ENCODE results near the gene CLPTM1.
"Not testable (repeated sequence)": the region's sequence is repeated elsewhere in the genome, so short reads cannot be mapped to it uniquely, and the experiment has no call there.

Gene CLPTM1, protein sequence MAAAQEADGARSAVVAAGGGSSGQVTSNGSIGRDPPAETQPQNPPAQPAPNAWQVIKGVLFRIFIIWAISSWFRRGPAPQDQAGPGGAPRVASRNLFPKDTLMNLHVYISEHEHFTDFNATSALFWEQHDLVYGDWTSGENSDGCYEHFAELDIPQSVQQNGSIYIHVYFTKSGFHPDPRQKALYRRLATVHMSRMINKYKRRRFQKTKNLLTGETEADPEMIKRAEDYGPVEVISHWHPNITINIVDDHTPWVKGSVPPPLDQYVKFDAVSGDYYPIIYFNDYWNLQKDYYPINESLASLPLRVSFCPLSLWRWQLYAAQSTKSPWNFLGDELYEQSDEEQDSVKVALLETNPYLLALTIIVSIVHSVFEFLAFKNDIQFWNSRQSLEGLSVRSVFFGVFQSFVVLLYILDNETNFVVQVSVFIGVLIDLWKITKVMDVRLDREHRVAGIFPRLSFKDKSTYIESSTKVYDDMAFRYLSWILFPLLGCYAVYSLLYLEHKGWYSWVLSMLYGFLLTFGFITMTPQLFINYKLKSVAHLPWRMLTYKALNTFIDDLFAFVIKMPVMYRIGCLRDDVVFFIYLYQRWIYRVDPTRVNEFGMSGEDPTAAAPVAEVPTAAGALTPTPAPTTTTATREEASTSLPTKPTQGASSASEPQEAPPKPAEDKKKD

DNA sequence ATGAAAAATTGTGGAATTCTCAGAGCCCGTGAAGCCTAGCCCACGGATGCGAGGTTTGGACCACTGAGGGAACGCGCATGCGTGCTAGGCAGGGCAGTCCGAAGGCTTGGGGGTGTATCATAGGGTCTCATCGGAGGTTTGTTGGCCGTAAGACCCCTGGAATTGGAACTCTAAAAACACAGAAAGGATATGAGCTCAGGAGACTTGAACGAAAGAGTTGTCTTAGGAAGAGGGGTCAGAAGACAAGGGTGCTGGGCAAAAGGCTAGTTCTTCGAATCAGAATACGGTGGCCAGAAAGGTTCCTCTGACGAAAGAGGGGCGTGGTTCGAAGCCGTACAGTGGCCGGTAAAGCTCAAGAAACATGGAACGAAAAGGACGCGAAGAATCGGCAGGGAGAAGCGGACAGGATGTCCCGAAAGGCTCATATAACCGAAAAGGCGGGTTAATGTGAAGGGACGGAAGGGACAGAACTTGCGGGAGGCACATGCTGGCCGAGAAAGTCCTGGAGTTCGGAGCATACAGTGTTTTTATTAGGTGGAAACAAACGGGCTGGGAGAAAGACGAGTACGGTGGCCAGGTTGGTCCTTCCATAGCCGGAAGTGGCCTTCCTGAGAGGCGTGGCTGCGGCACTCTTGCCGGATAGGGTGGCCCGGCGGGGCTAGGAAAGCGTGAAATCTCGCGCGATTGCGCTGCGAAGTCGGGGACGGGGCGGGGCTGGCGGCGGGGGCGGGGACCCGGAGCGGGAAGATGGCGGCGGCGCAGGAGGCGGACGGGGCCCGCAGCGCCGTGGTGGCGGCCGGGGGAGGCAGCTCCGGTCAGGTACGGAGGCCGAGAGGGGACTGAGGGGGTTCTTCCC is at the start of gene CLPTM1:
Gene CLPTM1, plus strand, starts transcription at position 732 of the 856 bp plus-strand sequence. Its CDS starts 16 bp downstream, at position 748.
- peaks cover 0 to 13% of the 10 kb centered on the region in 2 donors for H3K36me3 ChIP-seq (ENCODE audit: control insufficient read depth in 1 of 2, insufficient read depth in 2 of 2, low read length in 2 of 2)
- peak within 1 kb of the TSS; percentile 95 for H3K27ac ChIP-seq (ENCODE audit: low read length)
- H3K4me1 ChIP-seq (ENCODE audit: control insufficient read depth in 1 of 2, insufficient read depth in 2 of 2, low read length in 2 of 2) = peaks cover 14 to 41% of the 10 kb centered on the region in 2 donors
- peak within 1 kb of the TSS; percentile 95 to 96 for H3K4me3 ChIP-seq (ENCODE audit: low read depth in 1 of 2, low read length in 2 of 2)
- no peaks in the 10 kb centered on the region for H3K27me3 ChIP-seq (ENCODE audit: low read depth, low read length)
- H3K9me3 ChIP-seq (ENCODE audit: control insufficient read depth in 1 of 2, low read length in 2 of 2) = no peaks in the 10 kb centered on the region

DNA sequence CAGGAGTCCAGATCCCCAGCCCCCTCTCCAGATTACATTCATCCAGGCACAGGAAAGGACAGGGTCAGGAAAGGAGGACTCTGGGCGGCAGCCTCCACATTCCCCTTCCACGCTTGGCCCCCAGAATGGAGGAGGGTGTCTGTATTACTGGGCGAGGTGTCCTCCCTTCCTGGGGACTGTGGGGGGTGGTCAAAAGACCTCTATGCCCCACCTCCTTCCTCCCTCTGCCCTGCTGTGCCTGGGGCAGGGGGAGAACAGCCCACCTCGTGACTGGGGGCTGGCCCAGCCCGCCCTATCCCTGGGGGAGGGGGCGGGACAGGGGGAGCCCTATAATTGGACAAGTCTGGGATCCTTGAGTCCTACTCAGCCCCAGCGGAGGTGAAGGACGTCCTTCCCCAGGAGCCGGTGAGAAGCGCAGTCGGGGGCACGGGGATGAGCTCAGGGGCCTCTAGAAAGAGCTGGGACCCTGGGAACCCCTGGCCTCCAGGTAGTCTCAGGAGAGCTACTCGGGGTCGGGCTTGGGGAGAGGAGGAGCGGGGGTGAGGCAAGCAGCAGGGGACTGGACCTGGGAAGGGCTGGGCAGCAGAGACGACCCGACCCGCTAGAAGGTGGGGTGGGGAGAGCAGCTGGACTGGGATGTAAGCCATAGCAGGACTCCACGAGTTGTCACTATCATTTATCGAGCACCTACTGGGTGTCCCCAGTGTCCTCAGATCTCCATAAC is 49.6 kb upstream of the CLPTM1 start, which contains the start of gene APOE:
Gene APOE, plus strand, starts transcription at position 360 of the 724 bp plus-strand sequence. CDS start 829 bp downstream, outside the sequence.
- peak within 1 kb of the TSS in 1 of 2 donors; percentile 26 for H3K4me3 ChIP-seq (ENCODE audit: low read depth in 1 of 2, low read length in 2 of 2)
- H3K4me1 ChIP-seq (ENCODE audit: control insufficient read depth in 1 of 2, insufficient read depth in 2 of 2, low read length in 2 of 2) = peaks cover 0 to 17% of the 10 kb centered on the region in 2 donors
- H3K36me3 ChIP-seq (ENCODE audit: control insufficient read depth in 1 of 2, insufficient read depth in 2 of 2, low read length in 2 of 2) = peaks cover 5 to 25% of the 10 kb centered on the region in 2 donors
- no peaks in the 10 kb centered on the region for H3K9me3 ChIP-seq (ENCODE audit: control insufficient read depth in 1 of 2, low read length in 2 of 2)
- H3K27me3 ChIP-seq (ENCODE audit: low read depth, low read length) = peaks cover 20% of the 10 kb centered on the region
- H3K27ac ChIP-seq (ENCODE audit: low read length) = no peak within 1 kb of the TSS

DNA sequence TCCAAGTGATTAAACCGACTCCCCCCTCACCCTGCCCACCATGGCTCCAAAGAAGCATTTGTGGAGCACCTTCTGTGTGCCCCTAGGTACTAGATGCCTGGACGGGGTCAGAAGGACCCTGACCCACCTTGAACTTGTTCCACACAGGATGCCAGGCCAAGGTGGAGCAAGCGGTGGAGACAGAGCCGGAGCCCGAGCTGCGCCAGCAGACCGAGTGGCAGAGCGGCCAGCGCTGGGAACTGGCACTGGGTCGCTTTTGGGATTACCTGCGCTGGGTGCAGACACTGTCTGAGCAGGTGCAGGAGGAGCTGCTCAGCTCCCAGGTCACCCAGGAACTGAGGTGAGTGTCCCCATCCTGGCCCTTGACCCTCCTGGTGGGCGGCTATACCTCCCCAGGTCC is 47.6 kb upstream of the CLPTM1 start:
- Histone ChIP-seq H3K36me3 (ENCODE audit: control insufficient read depth in 1 of 2, insufficient read depth in 2 of 2, low read length in 2 of 2) (peaks cover 2 to 7% of the 10 kb centered on the region in 2 donors), H3K27ac (ENCODE audit: low read length) (no peak overlapping the region), H3K4me3 (ENCODE audit: low read depth in 1 of 2, low read length in 2 of 2) (no peak overlapping the region), H3K9me3 (ENCODE audit: control insufficient read depth in 1 of 2, low read length in 2 of 2) (no peaks in the 10 kb centered on the region), H3K4me1 (ENCODE audit: control insufficient read depth in 1 of 2, insufficient read depth in 2 of 2, low read length in 2 of 2) (peaks cover 0 to 27% of the 10 kb centered on the region in 2 donors), H3K27me3 (ENCODE audit: low read depth, low read length) (peaks cover 20% of the 10 kb centered on the region)

DNA sequence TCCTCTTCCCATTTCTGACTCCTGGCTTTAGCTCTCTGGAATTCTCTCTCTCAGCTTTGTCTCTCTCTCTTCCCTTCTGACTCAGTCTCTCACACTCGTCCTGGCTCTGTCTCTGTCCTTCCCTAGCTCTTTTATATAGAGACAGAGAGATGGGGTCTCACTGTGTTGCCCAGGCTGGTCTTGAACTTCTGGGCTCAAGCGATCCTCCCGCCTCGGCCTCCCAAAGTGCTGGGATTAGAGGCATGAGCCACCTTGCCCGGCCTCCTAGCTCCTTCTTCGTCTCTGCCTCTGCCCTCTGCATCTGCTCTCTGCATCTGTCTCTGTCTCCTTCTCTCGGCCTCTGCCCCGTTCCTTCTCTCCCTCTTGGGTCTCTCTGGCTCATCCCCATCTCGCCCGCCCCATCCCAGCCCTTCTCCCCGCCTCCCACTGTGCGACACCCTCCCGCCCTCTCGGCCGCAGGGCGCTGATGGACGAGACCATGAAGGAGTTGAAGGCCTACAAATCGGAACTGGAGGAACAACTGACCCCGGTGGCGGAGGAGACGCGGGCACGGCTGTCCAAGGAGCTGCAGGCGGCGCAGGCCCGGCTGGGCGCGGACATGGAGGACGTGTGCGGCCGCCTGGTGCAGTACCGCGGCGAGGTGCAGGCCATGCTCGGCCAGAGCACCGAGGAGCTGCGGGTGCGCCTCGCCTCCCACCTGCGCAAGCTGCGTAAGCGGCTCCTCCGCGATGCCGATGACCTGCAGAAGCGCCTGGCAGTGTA is 46.9 kb upstream of the CLPTM1 start:
- H3K36me3 ChIP-seq (ENCODE audit: control insufficient read depth in 1 of 2, insufficient read depth in 2 of 2, low read length in 2 of 2) = peaks cover 0 to 2% of the 10 kb centered on the region in 2 donors
- H3K4me3 ChIP-seq (ENCODE audit: low read depth in 1 of 2, low read length in 2 of 2) = no peak overlapping the region
- peaks cover 0 to 27% of the 10 kb centered on the region in 2 donors for H3K4me1 ChIP-seq (ENCODE audit: control insufficient read depth in 1 of 2, insufficient read depth in 2 of 2, low read length in 2 of 2)
- peaks cover 20% of the 10 kb centered on the region for H3K27me3 ChIP-seq (ENCODE audit: low read depth, low read length)
- H3K9me3 ChIP-seq (ENCODE audit: control insufficient read depth in 1 of 2, low read length in 2 of 2) = no peaks in the 10 kb centered on the region
- H3K27ac ChIP-seq (ENCODE audit: low read length) = no peak overlapping the region

DNA sequence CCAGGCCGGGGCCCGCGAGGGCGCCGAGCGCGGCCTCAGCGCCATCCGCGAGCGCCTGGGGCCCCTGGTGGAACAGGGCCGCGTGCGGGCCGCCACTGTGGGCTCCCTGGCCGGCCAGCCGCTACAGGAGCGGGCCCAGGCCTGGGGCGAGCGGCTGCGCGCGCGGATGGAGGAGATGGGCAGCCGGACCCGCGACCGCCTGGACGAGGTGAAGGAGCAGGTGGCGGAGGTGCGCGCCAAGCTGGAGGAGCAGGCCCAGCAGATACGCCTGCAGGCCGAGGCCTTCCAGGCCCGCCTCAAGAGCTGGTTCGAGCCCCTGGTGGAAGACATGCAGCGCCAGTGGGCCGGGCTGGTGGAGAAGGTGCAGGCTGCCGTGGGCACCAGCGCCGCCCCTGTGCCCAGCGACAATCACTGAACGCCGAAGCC is 46.3 kb upstream of the CLPTM1 start:
- Histone ChIP-seq H3K27me3 (ENCODE audit: low read depth, low read length) (peaks cover 20% of the 10 kb centered on the region), H3K27ac (ENCODE audit: low read length) (no peak overlapping the region), H3K9me3 (ENCODE audit: control insufficient read depth in 1 of 2, low read length in 2 of 2) (no peaks in the 10 kb centered on the region), H3K36me3 (ENCODE audit: control insufficient read depth in 1 of 2, insufficient read depth in 2 of 2, low read length in 2 of 2) (no peaks in the 10 kb centered on the region), H3K4me1 (ENCODE audit: control insufficient read depth in 1 of 2, insufficient read depth in 2 of 2, low read length in 2 of 2) (peaks cover 0 to 24% of the 10 kb centered on the region in 2 donors), H3K4me3 (ENCODE audit: low read depth in 1 of 2, low read length in 2 of 2) (no peak overlapping the region)

DNA sequence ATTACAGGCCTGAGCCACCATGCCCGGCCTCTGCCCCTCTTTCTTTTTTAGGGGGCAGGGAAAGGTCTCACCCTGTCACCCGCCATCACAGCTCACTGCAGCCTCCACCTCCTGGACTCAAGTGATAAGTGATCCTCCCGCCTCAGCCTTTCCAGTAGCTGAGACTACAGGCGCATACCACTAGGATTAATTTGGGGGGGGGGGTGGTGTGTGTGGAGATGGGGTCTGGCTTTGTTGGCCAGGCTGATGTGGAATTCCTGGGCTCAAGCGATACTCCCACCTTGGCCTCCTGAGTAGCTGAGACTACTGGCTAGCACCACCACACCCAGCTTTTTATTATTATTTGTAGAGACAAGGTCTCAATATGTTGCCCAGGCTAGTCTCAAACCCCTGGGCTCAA is 45.4 kb upstream of the CLPTM1 start:
- no peak overlapping the region for H3K4me3 ChIP-seq (ENCODE audit: low read depth in 1 of 2, low read length in 2 of 2)
- no peaks in the 10 kb centered on the region for H3K36me3 ChIP-seq (ENCODE audit: control insufficient read depth in 1 of 2, insufficient read depth in 2 of 2, low read length in 2 of 2)
- H3K27me3 ChIP-seq (ENCODE audit: low read depth, low read length) = peaks cover 18% of the 10 kb centered on the region
- H3K9me3 ChIP-seq (ENCODE audit: control insufficient read depth in 1 of 2, low read length in 2 of 2) = no peaks in the 10 kb centered on the region
- H3K27ac ChIP-seq (ENCODE audit: low read length) = no peak overlapping the region
- H3K4me1 ChIP-seq (ENCODE audit: control insufficient read depth in 1 of 2, insufficient read depth in 2 of 2, low read length in 2 of 2) = peaks cover 0 to 28% of the 10 kb centered on the region in 2 donors

DNA sequence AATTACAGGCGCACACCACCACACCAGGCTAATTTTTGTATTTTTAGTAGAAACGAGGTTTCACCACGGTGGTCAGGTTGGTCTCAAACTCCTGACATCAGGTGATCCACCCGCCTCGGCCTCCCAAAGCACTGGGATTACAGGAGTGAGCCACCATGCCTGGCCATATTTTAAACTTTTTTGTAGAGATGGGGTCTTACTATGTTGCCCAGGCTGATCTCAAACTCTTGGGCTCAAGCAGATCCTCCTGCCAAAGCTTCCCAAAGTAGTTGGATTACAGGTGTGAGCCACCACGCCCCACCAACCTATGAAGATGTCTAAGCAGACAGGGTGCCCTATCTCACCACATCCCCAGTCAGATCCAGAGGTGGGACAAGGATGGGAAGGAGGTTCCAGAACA is 43.3 kb upstream of the CLPTM1 start:
- H3K27ac ChIP-seq (ENCODE audit: low read length); H3K4me3 ChIP-seq (ENCODE audit: low read depth in 1 of 2, low read length in 2 of 2); H3K9me3 ChIP-seq (ENCODE audit: control insufficient read depth in 1 of 2, low read length in 2 of 2); H3K36me3 ChIP-seq (ENCODE audit: control insufficient read depth in 1 of 2, insufficient read depth in 2 of 2, low read length in 2 of 2); H3K27me3 ChIP-seq (ENCODE audit: low read depth, low read length): not testable (repeated sequence)
- H3K4me1 ChIP-seq (ENCODE audit: control insufficient read depth in 1 of 2, insufficient read depth in 2 of 2, low read length in 2 of 2) = peaks cover 0 to 16% of the 10 kb centered on the region in 2 donors

DNA sequence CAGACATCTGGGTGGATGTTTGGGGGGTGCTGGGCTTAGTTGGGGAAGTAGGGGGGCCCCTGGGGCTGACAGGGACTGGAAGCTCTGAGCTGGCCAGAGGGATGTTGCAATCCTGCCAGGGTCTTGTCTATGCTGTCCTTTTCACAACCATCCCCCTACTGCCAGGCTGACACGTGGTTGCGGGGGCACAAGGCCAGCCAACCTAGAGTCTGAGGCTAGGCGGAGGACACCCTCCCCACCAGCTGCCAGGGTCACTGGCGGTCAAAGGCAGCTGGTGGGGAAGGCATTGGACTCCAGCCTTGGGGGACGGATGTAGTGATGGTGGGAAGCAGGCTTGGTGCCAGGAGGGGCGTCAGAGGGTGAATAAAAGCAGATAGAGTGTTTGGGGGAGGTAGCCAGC is 42.3 kb upstream of the CLPTM1 start:
- Histone ChIP-seq H3K9me3 (ENCODE audit: control insufficient read depth in 1 of 2, low read length in 2 of 2) (no peaks in the 10 kb centered on the region), H3K4me1 (ENCODE audit: control insufficient read depth in 1 of 2, insufficient read depth in 2 of 2, low read length in 2 of 2) (peaks cover 0 to 16% of the 10 kb centered on the region in 2 donors), H3K36me3 (ENCODE audit: control insufficient read depth in 1 of 2, insufficient read depth in 2 of 2, low read length in 2 of 2) (no peaks in the 10 kb centered on the region), H3K4me3 (ENCODE audit: low read depth in 1 of 2, low read length in 2 of 2) (no peak overlapping the region), H3K27me3 (ENCODE audit: low read depth, low read length) (no peaks in the 10 kb centered on the region), H3K27ac (ENCODE audit: low read length) (no peak overlapping the region)

DNA sequence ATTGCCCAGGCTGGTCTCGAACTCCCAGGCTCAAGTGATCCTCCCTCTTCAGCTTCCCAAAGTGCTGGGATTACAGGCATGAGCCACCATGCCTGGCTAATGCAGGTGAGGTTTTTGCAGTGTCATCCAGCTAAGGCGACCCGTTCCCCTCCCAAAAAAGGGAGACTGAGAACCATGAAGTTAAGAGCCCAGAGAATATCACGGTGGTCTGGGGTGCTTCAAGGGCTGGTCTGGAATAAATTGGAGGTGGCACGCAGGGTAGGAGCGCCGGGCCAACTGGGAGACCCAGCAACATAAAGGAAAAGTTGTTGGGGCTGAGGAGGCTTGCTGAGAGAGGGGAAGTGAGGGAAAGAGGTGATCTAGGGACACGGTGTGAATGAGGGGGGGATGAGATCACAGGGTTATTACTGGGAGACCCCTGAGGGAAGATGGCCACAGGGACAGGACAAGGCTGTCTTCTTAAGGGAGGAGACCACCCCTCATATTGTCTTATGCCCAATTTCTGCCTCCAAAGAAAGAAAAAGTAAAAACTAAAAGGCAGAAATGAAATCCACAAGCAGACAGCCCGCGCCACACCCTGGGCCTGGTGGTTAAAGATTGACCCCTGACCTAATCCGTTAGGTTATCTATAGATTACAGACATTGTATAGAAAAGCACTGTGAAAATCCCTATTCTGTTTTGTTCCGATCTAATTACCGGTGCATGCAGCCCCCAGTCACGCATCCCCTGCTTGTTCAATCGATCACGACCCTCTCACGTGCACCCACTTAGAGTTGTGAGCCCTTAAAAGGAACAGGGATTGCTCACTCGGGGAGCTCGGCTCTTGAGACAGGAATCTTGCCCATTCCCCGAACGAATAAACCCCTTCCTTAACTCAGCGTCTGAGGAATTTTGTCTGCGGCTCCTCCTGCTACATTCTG is 41.4 kb upstream of the CLPTM1 start:
- Histone ChIP-seq H3K4me1 (ENCODE audit: control insufficient read depth in 1 of 2, insufficient read depth in 2 of 2, low read length in 2 of 2) (peaks cover 0 to 16% of the 10 kb centered on the region in 2 donors), H3K4me3 (ENCODE audit: low read depth in 1 of 2, low read length in 2 of 2) (peak overlapping the region in 1 of 2 donors; percentile 42)
- H3K36me3 ChIP-seq (ENCODE audit: control insufficient read depth in 1 of 2, insufficient read depth in 2 of 2, low read length in 2 of 2); H3K9me3 ChIP-seq (ENCODE audit: control insufficient read depth in 1 of 2, low read length in 2 of 2); H3K27ac ChIP-seq (ENCODE audit: low read length); H3K27me3 ChIP-seq (ENCODE audit: low read depth, low read length): not testable (repeated sequence)

Measured in muscle layer of duodenum (tissue), 2 donors.